HG03103 (cell line): Measurements from ENCODE around the gene G6PD.

Experiments used
- ATAC-seq: cut with Tn5 transposase; IDR thresholded peaks from one replicate; pipeline ENCODE4 v1.9.1; 2021; ENCODE audit warnings: low read depth; ENCODE audit not compliant: unreplicated experiment

G6PD gene

GRCh38 chrX:154488336-154489075, 58.1 kb downstream of the G6PD start:
- ATAC-seq = no peak

- no peak for ATAC-seq
Measured at GRCh38 chrX:154487518-154488290, 58.9 kb downstream of the G6PD start.

DNA sequence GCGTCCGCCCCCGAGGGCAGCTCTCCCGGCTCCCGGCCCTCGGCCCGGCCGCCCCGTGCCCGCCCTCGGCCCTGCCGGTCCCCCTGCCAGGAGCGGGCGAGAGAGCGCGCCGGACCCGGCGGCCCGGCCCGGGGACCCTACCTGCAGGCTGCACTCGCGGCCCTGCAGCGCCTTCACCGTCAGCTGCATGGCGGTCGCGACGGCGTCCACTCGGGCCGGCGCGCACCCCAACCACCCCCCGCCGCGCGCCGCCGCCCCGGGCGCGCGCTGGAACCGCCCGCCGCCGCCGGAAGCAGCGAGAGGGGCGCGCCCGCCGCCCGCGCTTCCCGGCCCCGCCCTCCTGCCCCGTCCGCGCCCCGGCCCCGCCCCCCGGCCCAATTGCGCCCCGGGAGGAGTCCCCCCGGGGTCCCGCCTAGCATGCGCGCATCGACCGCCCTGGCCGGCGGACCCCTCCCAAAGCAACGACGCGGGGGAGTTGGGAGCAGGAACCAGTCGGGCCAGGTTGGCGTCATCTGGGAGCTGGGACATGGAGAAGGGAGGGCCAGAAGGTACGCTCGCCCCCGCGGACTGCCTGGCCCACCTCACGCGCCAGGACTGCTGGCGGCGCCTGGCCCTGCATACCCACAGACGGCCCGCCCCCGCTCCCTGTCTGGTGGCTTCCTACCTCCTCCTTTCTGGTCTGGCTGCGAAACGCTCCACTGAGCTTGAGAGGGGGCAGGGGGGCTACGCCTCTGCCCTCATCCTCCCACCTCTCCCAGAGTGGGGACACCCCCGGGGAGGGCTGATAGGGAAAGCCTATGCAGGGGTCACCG, 60.0 kb downstream of the G6PD start, which contains the start of gene UBL4A:
UBL4A (minus strand) TSS at position 220 of the 812 bp plus-strand sequence; CDS start at position 189, 31 bp downstream.
- no peak for ATAC-seq

DNA sequence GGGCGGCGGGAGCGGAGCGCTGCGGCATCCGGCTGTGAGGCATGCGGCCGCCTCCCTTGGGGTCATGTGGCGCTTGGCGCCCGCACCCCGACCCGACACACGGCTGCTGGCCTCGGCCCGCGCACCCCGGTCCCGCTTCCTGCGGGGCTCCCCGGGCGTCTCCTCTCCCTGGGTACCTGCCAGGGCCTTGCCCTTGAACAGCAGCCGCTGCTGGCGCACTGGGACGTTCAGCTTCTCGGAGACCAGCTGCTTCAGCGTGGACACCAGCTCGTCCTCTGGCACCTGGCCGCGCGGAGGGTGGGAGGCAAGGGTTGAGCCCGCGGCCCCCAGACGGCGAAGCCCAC, 60.6 kb downstream of the G6PD start:
- no peak for ATAC-seq

- no peak for ATAC-seq
Measured at GRCh38 chrX:154485150-154486051, 61.2 kb downstream of the G6PD start.

- no peak for ATAC-seq
Measured at GRCh38 chrX:154484255-154485149, 62.1 kb downstream of the G6PD start.

DNA sequence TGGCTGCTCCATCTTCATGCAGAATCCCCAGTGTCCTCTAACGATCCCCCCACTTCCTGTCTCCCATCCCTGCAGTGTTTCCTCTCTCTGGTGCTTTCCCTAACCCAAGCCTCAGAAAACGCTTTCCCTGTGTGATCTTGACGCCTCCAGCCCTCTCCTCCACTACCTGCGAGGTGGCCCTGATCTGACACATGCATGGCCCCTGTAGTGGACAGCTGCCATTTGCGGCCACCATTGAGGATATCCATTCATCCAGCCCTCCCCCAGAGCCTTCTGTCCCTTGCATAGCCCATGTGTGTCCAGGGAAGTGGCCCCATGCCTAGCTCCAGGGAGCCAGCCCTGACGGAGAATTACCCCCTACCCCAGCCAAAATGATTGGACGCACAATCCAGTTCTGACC, 63.3 kb downstream of the G6PD start:
- ATAC-seq = no peak

- no peak for ATAC-seq
Measured at GRCh38 chrX:154482786-154483185, 63.9 kb downstream of the G6PD start.

- no peak for ATAC-seq
Measured at GRCh38 chrX:154481911-154482601, 64.6 kb downstream of the G6PD start.
